SK-N-SH treated with all-trans-retinoic acid at 6 μM for 48 hours (cell line): ENCODE results near the gene CMIP.

Experiments
- ATAC-seq: fragments of 200-7000 bp; cut with Tn5 transposase; 3 replicates; pipeline ENCODE4 v1.9.1; 2020; ENCODE audit warnings: mild to moderate bottlenecking, moderate library complexity
- ARNTL ChIP-seq: fragments of 450-650 bp; formaldehyde crosslinking; IDR thresholded peaks from 2 replicates; pipeline ENCODE4 v1.5.0; 2020; ENCODE audit warnings: low read depth, mild to moderate bottlenecking, moderate library complexity, borderline replicate concordance
- BACH2 ChIP-seq: fragments of 250-450 bp; sonication (Bioruptor Pico); IDR thresholded peaks from 2 replicates; pipeline ENCODE4 v1.9.0; 2021; ENCODE audit warnings: mild to moderate bottlenecking, borderline replicate concordance
- CSDC2 ChIP-seq: fragments of 250-450 bp; sonication (Bioruptor Pico); IDR thresholded peaks from 2 replicates; pipeline ENCODE4 v1.5.0; 2020; ENCODE audit warnings: mild to moderate bottlenecking, moderate library complexity
- CSRNP3 ChIP-seq: fragments of 250-450 bp; sonication (Bioruptor Pico); IDR thresholded peaks from 2 replicates; pipeline ENCODE4 v1.5.1; 2021; ENCODE audit warnings: mild to moderate bottlenecking, moderate library complexity
- ESRRG ChIP-seq: fragments of 250-450 bp; sonication (Bioruptor Pico); IDR thresholded peaks from 2 replicates; pipeline ENCODE4 v1.6.1; 2021; ENCODE audit warnings: mild to moderate bottlenecking
- OSR1 ChIP-seq: fragments of 250-450 bp; sonication (Bioruptor Pico); IDR thresholded peaks from 2 replicates; pipeline ENCODE4 v1.8.0; 2022; ENCODE audit warnings: moderate library complexity, mild to moderate bottlenecking, inconsistent platforms
- PATZ1 ChIP-seq: fragments of 250-450 bp; sonication (Bioruptor Pico); IDR thresholded peaks from 2 replicates; pipeline ENCODE4 v1.8.0; 2020; ENCODE audit warnings: mild to moderate bottlenecking, moderate library complexity, borderline replicate concordance
- PPARA ChIP-seq: fragments of 250-450 bp; sonication (Bioruptor Pico); IDR thresholded peaks from 2 replicates; pipeline ENCODE4 v1.5.0; 2020; ENCODE audit warnings: mild to moderate bottlenecking, borderline replicate concordance
- RARB ChIP-seq: fragments of 250-450 bp; sonication (Bioruptor Pico); IDR thresholded peaks from 2 replicates; pipeline ENCODE4 v1.8.0; 2021; ENCODE audit warnings: mild to moderate bottlenecking, moderate library complexity
- TCF4 ChIP-seq: fragments of 250-450 bp; sonication (Bioruptor Pico); IDR thresholded peaks from 2 replicates; pipeline ENCODE4 v1.8.0; 2021; ENCODE audit warnings: mild to moderate bottlenecking, moderate library complexity, borderline replicate concordance
- TOX ChIP-seq: fragments of 250-450 bp; sonication (Bioruptor Pico); IDR thresholded peaks from 2 replicates; pipeline ENCODE4 v1.8.0; 2021; ENCODE audit warnings: mild to moderate bottlenecking, moderate library complexity, borderline replicate concordance
- ZC3H10 ChIP-seq: fragments of 250-450 bp; sonication (Bioruptor Pico); IDR thresholded peaks from 2 replicates; pipeline ENCODE4 v1.5.1; 2021; ENCODE audit warnings: mild to moderate bottlenecking, moderate library complexity
- ZFP3 ChIP-seq: fragments of 250-450 bp; sonication (Bioruptor Pico); IDR thresholded peaks from 2 replicates; pipeline ENCODE4 v1.5.0; 2020; ENCODE audit warnings: mild to moderate bottlenecking, moderate library complexity
- ZFP30 ChIP-seq: fragments of 450-650 bp; formaldehyde crosslinking; IDR thresholded peaks from 2 replicates; pipeline ENCODE4 v1.5.0; 2022; ENCODE audit warnings: mild to moderate bottlenecking, moderate library complexity
- ZNF565 ChIP-seq: fragments of 450-650 bp; formaldehyde crosslinking; conservative IDR thresholded peaks from 2 replicates; pipeline ENCODE4 v1.5.0; 2020; ENCODE audit warnings: low read depth, mild to moderate bottlenecking, moderate library complexity
- ZNF70 ChIP-seq: fragments of 450-650 bp; formaldehyde crosslinking; IDR thresholded peaks from 2 replicates; pipeline ENCODE4 v1.5.0; 2020; ENCODE audit warnings: mild to moderate bottlenecking, moderate library complexity
- ZNF8 ChIP-seq: fragments of 450-650 bp; formaldehyde crosslinking; IDR thresholded peaks from 2 replicates; pipeline ENCODE4 v1.5.0; 2020; ENCODE audit warnings: mild to moderate bottlenecking, moderate library complexity
- TF ChIP-seq, protein P1 (sequence below): fragments of 250-450 bp; sonication (Bioruptor Pico); IDR thresholded peaks from 2 replicates; pipeline ENCODE4 v1.8.0; 2021; ENCODE audit warnings: low read depth, mild to moderate bottlenecking, moderate library complexity, borderline replicate concordance
- TF ChIP-seq, protein P2 (sequence below): fragments of 250-450 bp; sonication (Bioruptor Pico); IDR thresholded peaks from 2 replicates; pipeline ENCODE4 v1.5.1; 2020; ENCODE audit warnings: low read depth, mild to moderate bottlenecking, moderate library complexity
- TF ChIP-seq, protein P3 (sequence below): fragments of 250-450 bp; sonication (Bioruptor Pico); IDR thresholded peaks from 2 replicates; pipeline ENCODE4 v1.5.0; 2020; ENCODE audit warnings: mild to moderate bottlenecking, moderate library complexity

Gene CMIP

GRCh38 chr16:81650982-81651562 is 206.5 kb downstream of the CMIP start:
- no peak for ATAC-seq
- TF ChIP-seq CSDC2 (no peak), TOX (CRISPR knock-in tag) (no peak), RARB (CRISPR knock-in tag) (no peak), PATZ1 (CRISPR knock-in tag) (no peak), ARNTL (CRISPR knock-in tag) (no peak), ZC3H10 (CRISPR knock-in tag) (no peak), PPARA (CRISPR knock-in tag) (no peak), ZNF70 (no peak), ZFP30 (CRISPR knock-in tag) (no peak), TCF4 (no peak)
- TF ChIP-seq, protein P1, sequence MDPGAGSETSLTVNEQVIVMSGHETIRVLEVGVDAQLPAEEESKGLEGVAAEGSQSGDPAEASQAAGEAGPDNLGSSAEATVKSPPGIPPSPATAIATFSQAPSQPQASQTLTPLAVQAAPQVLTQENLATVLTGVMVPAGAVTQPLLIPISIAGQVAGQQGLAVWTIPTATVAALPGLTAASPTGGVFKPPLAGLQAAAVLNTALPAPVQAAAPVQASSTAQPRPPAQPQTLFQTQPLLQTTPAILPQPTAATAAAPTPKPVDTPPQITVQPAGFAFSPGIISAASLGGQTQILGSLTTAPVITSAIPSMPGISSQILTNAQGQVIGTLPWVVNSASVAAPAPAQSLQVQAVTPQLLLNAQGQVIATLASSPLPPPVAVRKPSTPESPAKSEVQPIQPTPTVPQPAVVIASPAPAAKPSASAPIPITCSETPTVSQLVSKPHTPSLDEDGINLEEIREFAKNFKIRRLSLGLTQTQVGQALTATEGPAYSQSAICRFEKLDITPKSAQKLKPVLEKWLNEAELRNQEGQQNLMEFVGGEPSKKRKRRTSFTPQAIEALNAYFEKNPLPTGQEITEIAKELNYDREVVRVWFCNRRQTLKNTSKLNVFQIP (CRISPR knock-in tag), result no peak

DNA sequence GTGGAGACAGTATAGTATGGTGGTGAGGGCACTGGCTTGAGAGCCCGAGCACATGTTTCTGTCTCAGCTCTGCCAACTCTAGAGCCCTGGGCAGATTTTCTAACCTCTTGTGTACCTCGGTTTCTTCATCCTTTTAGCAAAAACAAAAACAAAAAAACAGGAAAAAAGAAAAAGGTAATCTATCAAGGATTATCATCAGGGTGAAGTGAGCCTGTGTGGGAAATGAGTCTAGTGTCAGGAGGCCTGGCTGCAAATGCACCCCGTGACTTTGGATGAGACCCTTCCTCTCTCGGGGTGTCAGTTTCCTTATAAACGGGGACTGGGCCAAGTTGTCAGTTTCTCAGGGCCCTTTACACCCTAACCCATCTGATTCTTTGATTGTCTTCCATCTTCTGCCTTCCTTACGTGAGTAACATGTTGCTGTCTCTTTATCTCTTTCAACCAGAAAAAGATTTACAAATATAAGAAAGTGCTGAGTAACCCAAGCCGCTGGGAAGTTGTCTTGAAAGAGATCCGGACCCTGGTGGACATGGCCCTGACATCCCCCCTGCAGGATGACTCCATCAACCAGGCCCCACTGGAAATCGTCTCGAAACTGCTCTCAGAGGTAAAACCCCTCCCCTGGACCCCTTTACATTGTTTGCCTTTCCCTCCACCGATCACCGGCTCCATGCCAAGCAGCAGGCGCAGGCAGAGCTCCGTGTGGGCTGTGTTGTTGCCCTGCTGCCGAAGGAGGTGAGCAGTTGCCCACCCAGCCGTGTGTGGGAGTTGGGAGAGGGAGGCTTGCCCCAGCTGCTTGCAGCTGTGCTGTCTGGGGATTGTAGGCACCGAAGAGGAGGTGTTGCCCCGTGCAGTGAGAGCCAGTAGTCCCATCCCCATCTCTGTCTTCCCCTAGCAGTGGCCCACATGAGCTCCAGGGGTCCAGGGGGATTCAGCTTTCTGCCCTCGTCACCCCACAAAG is 207.4 kb downstream of the CMIP start:
- ATAC-seq, result no peak
- TF ChIP-seq CSDC2 (no peak), PATZ1 (CRISPR knock-in tag) (no peak), TOX (CRISPR knock-in tag) (no peak), TCF4 (no peak), BACH2 (CRISPR knock-in tag) (no peak), CSRNP3 (CRISPR knock-in tag) (no peak), ZNF8 (CRISPR knock-in tag) (no peak), ESRRG (no peak), ZFP30 (CRISPR knock-in tag) (no peak), ZNF565 (CRISPR knock-in tag) (no peak), OSR1 (CRISPR knock-in tag) (no peak), ZFP3 (no peak), ZC3H10 (CRISPR knock-in tag) (no peak)
- TF ChIP-seq, protein P2, sequence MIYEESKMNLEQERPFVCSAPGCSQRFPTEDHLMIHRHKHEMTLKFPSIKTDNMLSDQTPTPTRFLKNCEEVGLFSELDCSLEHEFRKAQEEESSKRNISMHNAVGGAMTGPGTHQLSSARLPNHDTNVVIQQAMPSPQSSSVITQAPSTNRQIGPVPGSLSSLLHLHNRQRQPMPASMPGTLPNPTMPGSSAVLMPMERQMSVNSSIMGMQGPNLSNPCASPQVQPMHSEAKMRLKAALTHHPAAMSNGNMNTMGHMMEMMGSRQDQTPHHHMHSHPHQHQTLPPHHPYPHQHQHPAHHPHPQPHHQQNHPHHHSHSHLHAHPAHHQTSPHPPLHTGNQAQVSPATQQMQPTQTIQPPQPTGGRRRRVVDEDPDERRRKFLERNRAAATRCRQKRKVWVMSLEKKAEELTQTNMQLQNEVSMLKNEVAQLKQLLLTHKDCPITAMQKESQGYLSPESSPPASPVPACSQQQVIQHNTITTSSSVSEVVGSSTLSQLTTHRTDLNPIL, result no peak
- TF ChIP-seq, protein P1 (CRISPR knock-in tag), result no peak
- TF ChIP-seq, protein P3, sequence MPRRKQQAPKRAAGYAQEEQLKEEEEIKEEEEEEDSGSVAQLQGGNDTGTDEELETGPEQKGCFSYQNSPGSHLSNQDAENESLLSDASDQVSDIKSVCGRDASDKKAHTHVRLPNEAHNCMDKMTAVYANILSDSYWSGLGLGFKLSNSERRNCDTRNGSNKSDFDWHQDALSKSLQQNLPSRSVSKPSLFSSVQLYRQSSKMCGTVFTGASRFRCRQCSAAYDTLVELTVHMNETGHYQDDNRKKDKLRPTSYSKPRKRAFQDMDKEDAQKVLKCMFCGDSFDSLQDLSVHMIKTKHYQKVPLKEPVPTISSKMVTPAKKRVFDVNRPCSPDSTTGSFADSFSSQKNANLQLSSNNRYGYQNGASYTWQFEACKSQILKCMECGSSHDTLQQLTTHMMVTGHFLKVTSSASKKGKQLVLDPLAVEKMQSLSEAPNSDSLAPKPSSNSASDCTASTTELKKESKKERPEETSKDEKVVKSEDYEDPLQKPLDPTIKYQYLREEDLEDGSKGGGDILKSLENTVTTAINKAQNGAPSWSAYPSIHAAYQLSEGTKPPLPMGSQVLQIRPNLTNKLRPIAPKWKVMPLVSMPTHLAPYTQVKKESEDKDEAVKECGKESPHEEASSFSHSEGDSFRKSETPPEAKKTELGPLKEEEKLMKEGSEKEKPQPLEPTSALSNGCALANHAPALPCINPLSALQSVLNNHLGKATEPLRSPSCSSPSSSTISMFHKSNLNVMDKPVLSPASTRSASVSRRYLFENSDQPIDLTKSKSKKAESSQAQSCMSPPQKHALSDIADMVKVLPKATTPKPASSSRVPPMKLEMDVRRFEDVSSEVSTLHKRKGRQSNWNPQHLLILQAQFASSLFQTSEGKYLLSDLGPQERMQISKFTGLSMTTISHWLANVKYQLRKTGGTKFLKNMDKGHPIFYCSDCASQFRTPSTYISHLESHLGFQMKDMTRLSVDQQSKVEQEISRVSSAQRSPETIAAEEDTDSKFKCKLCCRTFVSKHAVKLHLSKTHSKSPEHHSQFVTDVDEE (CRISPR knock-in tag), result no peak
- TF ChIP-seq, all 23 proteins: peak for 0
